HG02798 (cell line): ENCODE measurements around the gene CD226.
"Not testable (repeated sequence)": the region's sequence is repeated elsewhere in the genome, so short reads cannot be mapped to it uniquely, and the experiment has no call there.

ENCODE experiments used
- ATAC-seq: cut with Tn5 transposase; IDR thresholded peaks from one replicate; pipeline ENCODE4 v1.9.1; 2021; ENCODE audit warnings: mild to moderate bottlenecking; ENCODE audit not compliant: unreplicated experiment, poor library complexity

Gene CD226

GRCh38 chr18:69947361-69948133 is at the start of gene CD226:
Gene CD226, minus strand, starts transcription at chr18:69947873. Its CDS starts 467 bp downstream, at chr18:69947406.
- ATAC-seq: peak; percentile 30

- ATAC-seq: no peak
Measured at GRCh38 chr18:69996951-69997798, 49.5 kb upstream of the CD226 start.

GRCh38 chr18:69996417-69996816 is 48.7 kb upstream of the CD226 start:
- ATAC-seq: no peak

GRCh38 chr18:69995774-69996173 is 48.1 kb upstream of the CD226 start:
- no peak for ATAC-seq

- no peak for ATAC-seq
Measured at GRCh38 chr18:69992776-69993175, 45.1 kb upstream of the CD226 start.

- ATAC-seq: no peak
Measured at GRCh38 chr18:69987870-69988269, 40.2 kb upstream of the CD226 start.

- ATAC-seq: no peak
Measured at GRCh38 chr18:69985239-69985638, 37.6 kb upstream of the CD226 start.

GRCh38 chr18:69982417-69982816 is 34.7 kb upstream of the CD226 start:
- ATAC-seq: no peak

GRCh38 chr18:69981948-69982347 is 34.3 kb upstream of the CD226 start:
- peak; percentile 41 for ATAC-seq

- peak; percentile 32 for ATAC-seq
Measured at GRCh38 chr18:69980982-69981804, 33.5 kb upstream of the CD226 start.

- ATAC-seq: no peak
Measured at GRCh38 chr18:69980509-69980908, 32.8 kb upstream of the CD226 start.

GRCh38 chr18:69978732-69979715 is 31.4 kb upstream of the CD226 start:
- peak; percentile 67 for ATAC-seq

- ATAC-seq: not testable (repeated sequence)
Measured at GRCh38 chr18:69975294-69975693, 27.6 kb upstream of the CD226 start.

- ATAC-seq: no peak
Measured at GRCh38 chr18:69974365-69974764, 26.7 kb upstream of the CD226 start.

- no peak for ATAC-seq
Measured at GRCh38 chr18:69969491-69969890, 21.8 kb upstream of the CD226 start.

- ATAC-seq: no peak
Measured at GRCh38 chr18:69968039-69968438, 20.4 kb upstream of the CD226 start.

- ATAC-seq: no peak
Measured at GRCh38 chr18:69963196-69963595, 15.5 kb upstream of the CD226 start.

GRCh38 chr18:69961718-69962117 is 14.0 kb upstream of the CD226 start:
- ATAC-seq: no peak

- ATAC-seq: peak; percentile 67
Measured at GRCh38 chr18:69958422-69958821, 10.7 kb upstream of the CD226 start.
